K562 (cell line): Measurements from ENCODE around the gene LAMTOR5. TPM values are rescaled to one million over a fixed set of nuclear protein-coding genes. Genes with fewer than 3 reads are reported as not detected.

ENCODE experiments used
- BCL6 ChIP-seq: fragments of 250-450 bp; sonication (Bioruptor Pico); IDR thresholded peaks from 2 replicates; pipeline ENCODE4 v1.4.0; 2020
- BRD9 ChIP-seq: fragments of 450-650 bp; IDR thresholded peaks from 2 replicates; pipeline ENCODE4 v1.6.1; 2018; ENCODE audit warnings: low read depth; ENCODE audit not compliant: partially characterized antibody
- CEBPB ChIP-seq: fragments of 450-650 bp; IDR thresholded peaks from 2 replicates; pipeline ENCODE4 v1.6.1; 2016; ENCODE audit warnings: missing genetic modification characterization, missing compliant biosample characterization
- CREB1 ChIP-seq, 2 experiments: sonication (generic) in 1 of 2; formaldehyde crosslinking in 1 of 2; IDR thresholded peaks; 2 replicates each; pipeline versions ENCODE4 v1.6.1 to v1.8.0; 2012 to 2022; ENCODE audit warnings: inconsistent platforms in 1 of 2, mild to moderate bottlenecking in 1 of 2, missing genetic modification reagents in 1 of 2, moderate library complexity in 1 of 2
- DMBX1 ChIP-seq: fragments of 250-450 bp; sonication (Bioruptor Pico); IDR thresholded peaks from 2 replicates; pipeline ENCODE4 v1.8.0; 2022; ENCODE audit warnings: inconsistent platforms, mild to moderate bottlenecking, moderate library complexity, borderline replicate concordance
- EP300 ChIP-seq: IDR thresholded peaks from 2 replicates; pipeline ENCODE4 v1.6.1; 2012; ENCODE audit warnings: low read length, improper control_type of control experiment
- JUN ChIP-seq, 2 experiments: sonication (generic) in 1 of 2; formaldehyde crosslinking in 1 of 2; IDR thresholded peaks; 2 replicates each; pipeline versions ENCODE4 v1.6.1 to v1.8.0; 2012 to 2022; ENCODE audit warnings: borderline replicate concordance in 2 of 2, mild to moderate bottlenecking in 2 of 2, improper control_type of control experiment in 1 of 2, low read depth in 1 of 2, low read length in 1 of 2, missing genetic modification reagents in 1 of 2
- JUND ChIP-seq, 2 experiments: IDR thresholded peaks; 2 replicates in 1 of 2; 3 replicates in 1 of 2; pipeline ENCODE4 v1.6.1; 2011; ENCODE audit warnings: borderline replicate concordance in 2 of 2, low read depth in 2 of 2, low read length in 2 of 2, improper control_type of control experiment in 1 of 2, missing biosample characterization in 1 of 2, missing genetic modification characterization in 1 of 2, missing genetic modification reagents in 1 of 2
- KHSRP ChIP-seq: fragments of 450-650 bp; IDR thresholded peaks from 2 replicates; pipeline ENCODE4 v1.6.1; 2017
- MAZ ChIP-seq, 2 experiments: fragments of 450-650 bp in 1 of 2; sonication (generic) in 1 of 2; formaldehyde crosslinking; IDR thresholded peaks in 1 of 2; conservative IDR thresholded peaks in 1 of 2; 2 replicates each; pipeline versions ENCODE4 v1.4.0 to v1.5.0; 2020; ENCODE audit warnings: mild to moderate bottlenecking in 1 of 2, missing genetic modification reagents in 1 of 2
- MTF1 ChIP-seq: fragments of 250-450 bp; sonication (Bioruptor Pico); IDR thresholded peaks from 2 replicates; pipeline ENCODE4 v1.9.0; 2021; ENCODE audit warnings: moderate library complexity, mild to moderate bottlenecking, inconsistent platforms, borderline replicate concordance
- NCOA1 ChIP-seq: fragments of 450-650 bp; IDR thresholded peaks from 2 replicates; pipeline ENCODE4 v1.6.1; 2016; ENCODE audit warnings: low read depth
- RBM34 ChIP-seq: fragments of 200-400 bp; formaldehyde crosslinking; IDR thresholded peaks from 2 replicates; pipeline ENCODE4 v1.6.1; 2018; ENCODE audit warnings: low read length, borderline replicate concordance; ENCODE audit not compliant: insufficient read depth
- SMC3 ChIP-seq: conservative IDR thresholded peaks from 2 replicates; pipeline ENCODE4 v1.6.1; 2011; ENCODE audit warnings: low read depth, low read length, improper control_type of control experiment; ENCODE audit not compliant: insufficient read depth
- SRF ChIP-seq, 2 experiments: fragments of 250-450, 450-650 bp in 1 of 2; sonication (Bioruptor Pico) in 1 of 2; sonication (generic) in 1 of 2; formaldehyde crosslinking; IDR thresholded peaks; 2 replicates each; pipeline versions ENCODE4 v1.5.0 to v1.5.1; 2020 to 2022; ENCODE audit warnings: mild to moderate bottlenecking in 1 of 2, missing genetic modification reagents in 1 of 2
- STAT6 ChIP-seq: sonication (generic); formaldehyde crosslinking; IDR thresholded peaks from 2 replicates; pipeline ENCODE4 v1.8.1; 2023; ENCODE audit warnings: mild to moderate bottlenecking, missing genetic modification reagents
- ZFP91 ChIP-seq: sonication (generic); formaldehyde crosslinking; IDR thresholded peaks from 2 replicates; pipeline ENCODE4 v1.8.0; 2022; ENCODE audit warnings: mild to moderate bottlenecking, missing genetic modification reagents
- ZNF507 ChIP-seq: conservative IDR thresholded peaks from 2 replicates; pipeline ENCODE4 v1.6.1; 2017; ENCODE audit warnings: missing genetic modification characterization, missing compliant biosample characterization
- ZNF79 ChIP-seq: fragments of 250-450 bp; sonication (Bioruptor Pico); IDR thresholded peaks from 2 replicates; pipeline ENCODE4 v1.4.0; 2020; ENCODE audit warnings: low read depth, mild to moderate bottlenecking, moderate library complexity
- polyA plus RNA-seq, 8 experiments: library from polyadenylated mRNA; depleted of rRNA in 4 of 8; stranded (reverse) in 5 of 8; unstranded in 3 of 8; fragments of >200 nt; fragmentation: Nextera tagmentation in 2 of 8; fragmentation: Illumina TruSeq in 1 of 8; extraction: Ambion mirVana in 2 of 8; extraction: Trizol in 1 of 8; gene quantifications; 2 replicates each; pipeline versions ENCODE4 v1.2.1 to v1.2.3, GENCODE V29; 2011 to 2014; ENCODE audit warnings: inconsistent platforms in 1 of 8, missing spikeins in 1 of 8
- total RNA-seq, 7 experiments: library from RNA; depleted of rRNA in 6 of 7; stranded (reverse); fragments of >200 nt in 6 of 7; fragmentation: Illumina TruSeq in 2 of 7; extraction: Trizol in 2 of 7; gene quantifications; 2 replicates each; pipeline versions ENCODE4 v1.2.1 to v1.2.3, GENCODE V29; 2011 to 2021; ENCODE audit warnings: low replicate concordance in 1 of 7

LAMTOR5 gene
- total and polyA plus RNA-seq, 9 of the 15 experiments (the other 6 are each of a cell fraction or from before 2014, with no cell fraction given) = 118 to 712 (median 241) TPM

GRCh38 chr1:110433803-110434202 lies 26.3 kb upstream of the LAMTOR5 start (continued):
- TF ChIP-seq SRF (CRISPR knock-in tag; IDR thresholded peaks at IDR 0.05) = no peak
- TF ChIP-seq CEBPB (tag) = peak; percentile 98
- no peak for TF ChIP-seq MTF1 (CRISPR knock-in tag)
- no peak for TF ChIP-seq ZNF79
- TF ChIP-seq BRD9 = no peak
- no peak for TF ChIP-seq STAT6
- no peak for TF ChIP-seq EP300
- TF ChIP-seq CREB1 (IDR thresholded peaks at IDR 0.05) = no peak
- TF ChIP-seq CREB1 (CRISPR knock-in tag; IDR thresholded peaks at IDR 0.05) = no peak
- peak; percentile 63 for TF ChIP-seq JUND (IDR thresholded peaks at IDR 0.05; ENCODE audit: borderline replicate concordance, low read depth, low read length)
- TF ChIP-seq JUND (tag; IDR thresholded peaks at IDR 0.05; ENCODE audit: borderline replicate concordance, low read depth, low read length) = no peak; the same call in 2 of the 3 replicates
- TF ChIP-seq ZNF507 (tag) = no peak
- TF ChIP-seq ZFP91 (CRISPR knock-in tag) = peak; percentile 20; the same call in 1 of the 2 replicates
- TF ChIP-seq KHSRP = no peak
- no peak for TF ChIP-seq JUN (IDR thresholded peaks at IDR 0.05; ENCODE audit: borderline replicate concordance, low read depth, low read length)
- TF ChIP-seq JUN (CRISPR knock-in tag; IDR thresholded peaks at IDR 0.05; ENCODE audit: borderline replicate concordance) = no peak
- TF ChIP-seq SMC3 = no peak
- peak in 1 of 2 experiments; percentile 49; a peak in 1 of 4 replicates for TF ChIP-seq MAZ (CRISPR knock-in tag; conservative IDR thresholded peaks at IDR 0.05 in 1 of 2, IDR thresholded peaks at IDR 0.05 in 1 of 2)
- TF ChIP-seq BCL6 = no peak
- TF ChIP-seq DMBX1 = no peak
- no peak for TF ChIP-seq NCOA1
- no peak for TF ChIP-seq RBM34
